ENCODE data around the gene RNASET2. TPM values are rescaled to one million over a fixed set of nuclear protein-coding genes. Genes with fewer than 3 reads are reported as not detected.
A peak's percentile ranks its signal among the peaks of the same experiment; 100 is the strongest.

The RNASET2 gene
- total and polyA plus RNA-seq, 2 of the 13 experiments (the other 11 are each of a cell fraction or from before 2014, with no cell fraction given) = 44.6 to 597 TPM

GRCh38 chr6:166958926-166959861, 2.8 kb upstream of the RNASET2 start (continued):
- TF ChIP-seq KAT8 (CRISPR knock-in tag; IDR thresholded peaks at IDR 0.05) = peak; percentile 79
- 0 out of 2 replicates have a peak, but pooled peaks have one; percentile 30 for TF ChIP-seq STAT6 (CRISPR knock-in tag; IDR thresholded peaks at IDR 0.05; ENCODE audit: borderline replicate concordance)
- TF ChIP-seq ZZZ3 (CRISPR knock-in tag; IDR thresholded peaks at IDR 0.05; ENCODE audit: borderline replicate concordance) = no peak
- peak; percentile 74 for TF ChIP-seq ZNF614 (CRISPR knock-in tag; IDR thresholded peaks at IDR 0.05; ENCODE audit: borderline replicate concordance)
- peak; percentile 5; the same call in 1 of the 2 replicates for TF ChIP-seq ZFY (CRISPR knock-in tag; IDR thresholded peaks at IDR 0.05)
- TF ChIP-seq PPARG (CRISPR knock-in tag; conservative IDR thresholded peaks at IDR 0.05) = peak; percentile 47; the same call in 1 of the 2 replicates
- TF ChIP-seq ZNF816 (CRISPR knock-in tag; IDR thresholded peaks at IDR 0.05; ENCODE audit: borderline replicate concordance) = peak; percentile 25; the same call in 1 of the 2 replicates
- TF ChIP-seq ZGPAT (CRISPR knock-in tag; IDR thresholded peaks at IDR 0.05) = no peak
- TF ChIP-seq ZNF530 (CRISPR knock-in tag; IDR thresholded peaks at IDR 0.05; ENCODE audit: low read depth) = no peak
- no peak for TF ChIP-seq SP140L (CRISPR knock-in tag; IDR thresholded peaks at IDR 0.05; ENCODE audit: borderline replicate concordance)
- no peak for TF ChIP-seq ASH2L (IDR thresholded peaks at IDR 0.05; ENCODE audit: insufficient read length, low read depth, low read length)
- TF ChIP-seq TCF7 (IDR thresholded peaks at IDR 0.05; ENCODE audit: low read depth) = peak; percentile 39; the same call in 1 of the 2 replicates
- TF ChIP-seq GFI1 (CRISPR knock-in tag; IDR thresholded peaks at IDR 0.05; ENCODE audit: borderline replicate concordance) = 0 out of 2 replicates have a peak, but pooled peaks have one; percentile 34
- no peak for TF ChIP-seq FOXO4 (CRISPR knock-in tag; conservative IDR thresholded peaks at IDR 0.05)
- TF ChIP-seq MTF2 (CRISPR knock-in tag; IDR thresholded peaks at IDR 0.05; ENCODE audit: borderline replicate concordance) = no peak
- 0 out of 2 replicates have a peak, but pooled peaks have one; percentile 17 for TF ChIP-seq SAFB2 (CRISPR knock-in tag; IDR thresholded peaks at IDR 0.05; ENCODE audit: borderline replicate concordance, low read depth)
- TF ChIP-seq MXD3 (CRISPR knock-in tag; IDR thresholded peaks at IDR 0.05) = no peak
- no peak for TF ChIP-seq NR2C2 (CRISPR knock-in tag; IDR thresholded peaks at IDR 0.05; ENCODE audit: borderline replicate concordance)
- TF ChIP-seq PHF20 (CRISPR knock-in tag; IDR thresholded peaks at IDR 0.05) = peak; percentile 39
- TF ChIP-seq GMEB1 (CRISPR knock-in tag; IDR thresholded peaks at IDR 0.05; ENCODE audit: borderline replicate concordance) = peak; percentile 20; the same call in 1 of the 2 replicates

All from HepG2 (cell line).